ENCODE measurements around the gene PTRHD1.
A peak's percentile ranks its signal among the peaks of the same experiment; 100 is the strongest.
"Not testable (repeated sequence)": the region's sequence is repeated elsewhere in the genome, so short reads cannot be mapped to it uniquely, and the experiment has no call there.

PTRHD1 gene, protein sequence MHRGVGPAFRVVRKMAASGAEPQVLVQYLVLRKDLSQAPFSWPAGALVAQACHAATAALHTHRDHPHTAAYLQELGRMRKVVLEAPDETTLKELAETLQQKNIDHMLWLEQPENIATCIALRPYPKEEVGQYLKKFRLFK

GRCh38 chr2:24792874-24793760, at the start of gene PTRHD1, which contains the start of gene CENPO:
TSS of gene PTRHD1 (minus strand) at chr2:24793391. CDS start at chr2:24793377, 14 bp downstream.
TSS of gene CENPO (plus strand) at chr2:24793425. CDS start at chr2:24793920, 495 bp downstream.
- DNase-seq = peak; percentile 96

GRCh38 chr2:24842081-24843050, 49.2 kb upstream of the PTRHD1 start:
- no peak for DNase-seq

- no peak for DNase-seq
Measured at GRCh38 chr2:24840962-24841945, 48.1 kb upstream of the PTRHD1 start.

- DNase-seq = no peak
Measured at GRCh38 chr2:24840164-24840869, 47.1 kb upstream of the PTRHD1 start.

GRCh38 chr2:24839729-24840128, 46.5 kb upstream of the PTRHD1 start:
- DNase-seq = no peak

GRCh38 chr2:24838541-24838940, 45.4 kb upstream of the PTRHD1 start:
- no peak for DNase-seq

DNA sequence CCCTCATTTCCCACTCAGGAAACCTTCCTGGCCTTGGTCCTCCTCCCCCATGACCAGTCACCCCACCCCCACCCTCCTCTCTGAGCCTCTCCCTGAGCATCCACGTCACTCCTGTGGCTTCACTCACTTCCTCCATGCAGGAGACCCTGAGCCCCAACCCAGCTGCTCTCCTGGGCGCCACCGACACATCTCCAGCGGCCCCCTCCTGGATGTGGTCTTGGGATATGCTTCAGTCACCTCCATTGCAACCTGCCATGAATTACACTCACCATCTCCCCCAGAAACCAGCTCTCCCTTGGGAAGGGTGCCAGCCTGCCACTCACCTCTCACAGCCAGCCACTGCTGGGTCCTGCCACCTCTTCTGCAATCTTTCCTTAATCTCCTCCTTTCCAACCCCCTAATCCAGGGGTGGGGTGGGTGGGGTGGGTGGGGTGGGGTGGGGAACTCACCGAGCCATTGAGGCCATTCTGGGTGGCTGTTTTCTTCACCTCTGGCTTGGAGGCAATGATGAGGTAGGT, 44.9 kb upstream of the PTRHD1 start:
- DNase-seq = no peak

GRCh38 chr2:24836706-24837105, 43.5 kb upstream of the PTRHD1 start:
- no peak for DNase-seq

DNA sequence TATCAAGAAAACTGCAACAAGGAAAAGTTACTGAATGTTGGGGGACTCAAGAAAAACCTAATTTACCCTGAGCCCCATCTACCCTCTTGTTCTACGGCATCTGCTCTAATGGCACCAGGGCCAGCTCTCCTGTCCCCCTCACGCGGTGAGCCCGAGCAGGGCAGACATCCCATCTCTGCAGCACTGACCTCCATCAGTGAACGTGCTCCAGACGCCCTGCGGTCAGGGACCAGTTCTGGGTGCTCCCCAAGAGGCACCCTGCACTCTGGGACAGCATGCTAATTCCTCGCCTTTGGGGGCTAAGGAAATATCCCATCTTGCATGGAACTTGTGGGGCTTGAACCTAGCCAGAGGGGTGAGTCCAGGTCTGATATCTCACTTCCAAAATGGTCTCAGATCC, 43.0 kb upstream of the PTRHD1 start:
- DNase-seq = no peak

DNA sequence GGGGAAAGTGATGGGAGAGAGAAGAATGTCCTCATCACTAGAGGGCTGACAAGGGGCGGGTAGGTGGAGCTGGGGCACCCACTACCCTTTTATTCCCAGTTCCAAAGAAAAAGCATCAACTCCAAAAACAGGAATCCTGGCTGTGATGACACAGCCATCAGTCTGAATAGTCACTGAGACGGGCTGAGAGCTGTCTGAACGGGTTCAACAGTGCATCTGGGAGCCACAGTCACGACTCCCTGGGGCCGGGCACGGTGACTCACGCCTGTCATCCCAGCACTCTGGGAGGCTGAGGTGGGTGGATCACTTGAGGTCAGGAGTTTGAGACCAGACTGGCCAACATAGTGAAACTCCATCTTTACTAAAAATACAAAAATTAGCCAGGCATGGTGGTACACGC, 42.2 kb upstream of the PTRHD1 start:
- DNase-seq = not testable (repeated sequence)

GRCh38 chr2:24834733-24835395, 41.7 kb upstream of the PTRHD1 start:
- no peak for DNase-seq

DNA sequence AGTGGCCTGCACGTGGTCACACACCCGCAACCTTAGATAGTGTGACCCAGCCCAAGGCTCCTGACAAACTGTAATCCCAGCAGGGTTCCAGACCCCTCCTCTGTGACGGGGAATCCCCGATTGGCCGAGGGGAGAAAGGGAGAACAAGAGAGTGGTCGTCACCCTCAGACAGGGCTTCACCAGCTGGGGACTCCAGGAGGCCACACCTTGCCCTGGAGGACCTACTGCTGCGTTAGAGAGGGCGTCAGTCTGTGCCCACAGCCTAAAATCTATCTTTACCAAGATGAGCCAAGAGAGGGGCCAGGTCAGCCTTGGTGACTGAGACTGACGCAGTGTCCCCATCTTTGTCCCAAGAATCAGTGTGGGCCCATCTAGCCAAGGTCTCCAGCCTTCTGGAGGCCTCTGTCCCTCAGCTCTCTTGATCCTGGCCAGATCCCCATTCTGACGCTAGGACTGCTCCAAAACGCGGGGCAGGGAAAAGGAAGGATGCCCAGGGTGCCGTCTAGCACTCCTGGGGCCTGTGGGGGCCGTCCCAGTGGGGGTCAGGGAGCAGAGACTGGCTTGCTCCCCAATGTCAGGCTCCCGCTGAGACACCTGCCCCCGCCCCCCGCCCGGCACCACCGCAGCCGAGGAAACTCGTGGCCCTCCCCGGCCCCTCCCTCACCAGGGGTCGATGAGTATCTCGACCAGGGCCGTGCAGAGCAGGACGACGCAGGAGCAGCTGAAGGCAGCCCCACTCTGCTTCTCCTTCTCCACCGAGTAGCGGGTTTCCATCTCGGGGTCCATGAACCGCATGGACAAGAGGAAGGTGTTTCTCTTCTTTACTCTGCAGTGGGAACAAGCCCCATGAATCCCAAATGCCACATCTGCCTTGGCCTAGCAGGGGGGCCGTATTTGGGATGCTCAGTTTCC, 40.9 kb upstream of the PTRHD1 start:
- no peak for DNase-seq

DNA sequence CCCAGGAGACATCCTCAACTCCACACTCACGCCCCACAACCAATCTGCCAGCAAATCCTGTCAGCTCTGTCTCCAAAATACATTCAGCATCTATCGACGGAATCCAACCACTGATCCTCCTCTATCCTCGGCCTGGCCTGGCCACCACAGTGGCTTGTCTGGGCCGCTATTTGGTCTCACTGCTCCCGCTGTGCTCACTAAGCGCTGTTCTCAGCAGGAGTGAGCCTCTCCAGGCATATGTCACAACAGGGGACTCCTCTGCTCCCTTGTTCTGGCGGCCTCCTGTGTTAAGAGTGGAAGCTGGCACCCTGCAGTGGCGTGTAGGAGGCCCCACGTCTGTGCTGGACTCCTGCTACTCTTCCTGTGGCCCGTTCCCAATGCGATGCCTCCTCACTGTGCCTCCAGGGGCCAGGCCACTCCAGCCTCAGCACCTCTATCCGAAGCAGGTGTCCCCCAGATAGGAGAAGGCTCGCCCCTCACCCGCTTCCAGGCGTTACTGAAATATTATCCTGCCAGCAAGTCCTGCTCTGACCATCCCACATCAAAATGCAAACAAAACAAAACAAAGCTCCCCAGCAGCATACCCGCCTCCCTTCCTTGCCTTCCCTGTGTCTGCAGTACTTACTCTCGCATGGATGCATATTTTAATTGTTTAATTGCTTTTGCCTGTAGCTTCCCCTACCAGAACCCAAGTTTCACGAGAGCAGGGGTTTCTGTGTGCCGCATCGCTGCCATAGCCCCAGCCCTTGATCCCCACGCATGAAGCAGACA, 39.9 kb upstream of the PTRHD1 start:
- no peak for DNase-seq

DNA sequence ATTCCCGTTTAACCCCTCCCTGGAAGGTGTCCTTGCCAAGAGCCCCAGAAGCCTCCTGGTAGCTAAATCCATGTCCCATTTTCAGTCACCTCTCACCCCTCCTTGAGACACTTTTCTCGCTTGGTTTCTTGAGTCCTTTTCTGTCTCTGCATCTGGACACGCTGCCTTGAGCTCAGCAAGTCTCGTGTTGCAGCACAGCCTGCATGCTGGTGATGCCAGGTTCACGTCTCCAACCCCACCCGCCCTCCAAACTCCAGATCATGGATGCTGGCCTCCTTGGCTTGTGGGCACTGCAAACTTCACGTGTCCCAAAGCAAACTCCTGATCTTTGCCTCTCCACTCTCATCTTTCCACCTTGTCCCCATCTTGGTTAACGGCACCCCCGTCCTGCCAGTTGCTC, 39.3 kb upstream of the PTRHD1 start:
- no peak for DNase-seq

DNA sequence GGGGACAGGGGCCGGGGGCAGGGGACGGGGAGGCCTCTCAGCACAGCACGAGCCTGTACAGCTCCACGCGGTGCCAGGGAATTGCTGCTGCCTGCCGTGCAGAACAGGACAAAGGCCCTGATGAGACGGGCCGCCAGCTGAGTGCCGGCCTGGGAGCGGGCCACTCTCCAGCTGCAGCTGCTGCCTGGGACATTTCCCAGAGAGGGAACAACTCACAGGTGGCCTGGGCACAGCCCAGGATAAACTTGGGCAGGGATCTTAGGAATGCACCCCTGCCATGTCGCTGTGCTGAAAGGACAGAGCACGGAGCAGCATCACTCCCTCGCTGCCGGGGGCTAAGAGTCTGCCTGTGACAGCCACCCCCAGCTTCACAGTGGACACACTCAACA, 38.9 kb upstream of the PTRHD1 start:
- no peak for DNase-seq

GRCh38 chr2:24831221-24832072, 38.3 kb upstream of the PTRHD1 start:
- DNase-seq = no peak

DNA sequence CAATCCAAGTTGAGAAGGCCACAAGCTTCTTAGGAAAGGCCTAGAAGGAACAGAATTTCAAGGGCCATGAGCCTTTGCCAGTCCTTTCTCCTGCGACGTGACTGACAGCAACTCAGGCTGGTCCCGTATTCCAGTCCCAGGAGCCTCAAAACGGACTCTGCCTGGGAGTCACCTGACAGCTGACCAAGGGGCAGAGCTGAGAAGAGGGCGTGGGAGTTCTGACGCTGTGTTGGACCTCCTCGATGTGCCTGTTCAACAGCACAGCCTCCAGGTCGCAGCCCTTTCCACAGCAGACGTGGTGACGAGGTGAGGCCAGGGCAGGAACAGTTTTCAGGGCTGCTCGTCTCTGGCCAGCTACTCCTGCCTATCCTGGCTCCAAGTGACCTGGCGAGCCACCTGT, 37.6 kb upstream of the PTRHD1 start:
- no peak for DNase-seq

DNA sequence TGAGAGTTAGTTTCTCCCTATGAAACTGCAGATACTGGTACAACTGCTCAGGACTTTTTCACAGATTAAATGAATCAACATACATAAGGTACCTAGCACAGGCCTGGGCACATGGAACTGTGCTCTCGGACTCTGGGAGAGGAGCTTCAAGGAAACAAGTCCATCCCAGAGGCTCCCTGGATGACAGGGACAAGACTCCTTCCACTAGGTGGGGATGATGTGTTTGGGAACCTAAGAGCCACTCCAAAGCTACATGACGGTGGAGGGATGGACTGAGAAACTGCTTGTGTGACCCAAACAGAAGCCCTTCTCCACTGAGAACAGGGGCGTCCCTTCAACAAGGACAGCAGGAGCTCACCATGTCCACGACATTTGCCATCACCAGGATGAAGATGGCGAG, 37.2 kb upstream of the PTRHD1 start:
- DNase-seq = no peak
